Stimulated activated CD8-positive, alpha-beta memory T cell treated with anti-CD3 and anti-CD28 coated beads, Interleukin-4, amount 100 ng/mL, for 4 hours (primary cell): ENCODE results near the gene AK8.

Experiments used
- DNase-seq, 2 donors: peaks; one replicate each; pipeline ENCODE4 v3.0.0-alpha.2; 2020; ENCODE audit warnings: low read depth in 2 of 2, low spot score in 1 of 2

AK8 gene

GRCh38 chr9:132745756-132746709, 132.1 kb downstream of the AK8 start:
- no peak for DNase-seq

GRCh38 chr9:132744881-132745755, 133.0 kb downstream of the AK8 start:
- DNase-seq: no peak

- no peak for DNase-seq
These were observed 134.1 kb downstream of the AK8 start for GRCh38 chr9:132743931-132744479.

GRCh38 chr9:132742821-132743311, 135.2 kb downstream of the AK8 start:
- no peak for DNase-seq

GRCh38 chr9:132740526-132741309, 137.4 kb downstream of the AK8 start:
- DNase-seq: no peak

GRCh38 chr9:132739710-132740310, 138.3 kb downstream of the AK8 start:
- no peak for DNase-seq

- no peak for DNase-seq
These were observed 144.7 kb downstream of the AK8 start for GRCh38 chr9:132733260-132733815.

GRCh38 chr9:132732326-132733259, 145.5 kb downstream of the AK8 start:
- no peak for DNase-seq

- DNase-seq: no peak
These were observed 146.9 kb downstream of the AK8 start for GRCh38 chr9:132731230-132731629.

GRCh38 chr9:132730054-132731033, 147.7 kb downstream of the AK8 start:
- no peak for DNase-seq

GRCh38 chr9:132729235-132729890, 148.7 kb downstream of the AK8 start:
- DNase-seq: no peak

GRCh38 chr9:132728497-132728896, 149.6 kb downstream of the AK8 start:
- DNase-seq: no peak

- DNase-seq: no peak
These were observed 150.0 kb downstream of the AK8 start for GRCh38 chr9:132728071-132728470.

GRCh38 chr9:132726576-132727130, 151.4 kb downstream of the AK8 start:
- no peak for DNase-seq

GRCh38 chr9:132725306-132725705, 152.8 kb downstream of the AK8 start:
- DNase-seq: no peak

GRCh38 chr9:132723809-132724208, 154.3 kb downstream of the AK8 start:
- DNase-seq: no peak

GRCh38 chr9:132722564-132723065, 155.5 kb downstream of the AK8 start:
- no peak for DNase-seq
